Caco-2 (cell line): ENCODE results near the gene AAK1. TPM values are rescaled to one million over a fixed set of nuclear protein-coding genes. Genes with fewer than 3 reads are reported as not detected.

ENCODE experiments used
- BruUV-seq: library from RNA; stranded (reverse); fragments of 400-500 nt; replicated peaks from 2 replicates; lab custom pipeline; 2021; lab: Mats Ljungman, UMichigan
- CTCF ChIA-PET: fragments of 300-600 bp; sonication (Branson Sonifier 250); formaldehyde crosslinking; loops from one replicate; lab custom pipeline; 2022; ENCODE audit warnings: antibody characterized with exemption; lab: Charles Lee
- POLR2A ChIA-PET: fragments of 300-600 bp; sonication (Branson Sonifier 250); formaldehyde crosslinking; loops from one replicate; lab custom pipeline; 2022; ENCODE audit warnings: antibody characterized with exemption; lab: Charles Lee
- DNase-seq, 2 experiments: peaks; one replicate each; pipeline versions ENCODE4 v3.0.0 to v3.0.0-alpha.2; 2020 to 2022
- H3K27me3 ChIP-seq: replicated peaks from 2 replicates; pipeline ENCODE4 v1.6.0; 2011; ENCODE audit warnings: low read length; ENCODE audit not compliant: control insufficient read depth, insufficient read depth
- H3K36me3 ChIP-seq: 2 replicates; pipeline ENCODE4 v1.5.1; 2011; ENCODE audit warnings: low read length; ENCODE audit not compliant: control insufficient read depth, insufficient read depth
- H3K4me1 ChIP-seq: fragments of 250-450 bp; sonication (Bioruptor Pico); 2 replicates; pipeline ENCODE4 v1.5.1; 2020; ENCODE audit warnings: mild to moderate bottlenecking
- H3K4me3 ChIP-seq: 2 replicates; pipeline ENCODE4 v1.5.1; 2011; ENCODE audit warnings: low read depth, mild to moderate bottlenecking, control low read depth, low read length
- H3K9me3 ChIP-seq: fragments of 250-450 bp; sonication (Bioruptor Pico); 2 replicates; pipeline ENCODE4 v1.5.1; 2020; ENCODE audit warnings: mild to moderate bottlenecking, moderate library complexity
- H3K27ac Mint-ChIP-seq: one replicate; pipeline ENCODE4 v1.8.0; 2022; ENCODE audit warnings: mixed read lengths; ENCODE audit not compliant: unreplicated experiment
- H3K27me3 Mint-ChIP-seq: one replicate; pipeline ENCODE4 v1.8.0; 2022; ENCODE audit warnings: mixed read lengths; ENCODE audit not compliant: insufficient read depth, unreplicated experiment
- H3K36me3 Mint-ChIP-seq: one replicate; pipeline ENCODE4 v1.8.0; 2022; ENCODE audit warnings: mild to moderate bottlenecking, mixed read lengths; ENCODE audit not compliant: insufficient read depth, unreplicated experiment
- H3K4me1 Mint-ChIP-seq: one replicate; pipeline ENCODE4 v1.8.0; 2022; ENCODE audit warnings: low read depth, mixed read lengths; ENCODE audit not compliant: unreplicated experiment
- H3K4me3 Mint-ChIP-seq: one replicate; pipeline ENCODE4 v1.8.0; 2022; ENCODE audit warnings: mild to moderate bottlenecking, moderate library complexity, mixed read lengths; ENCODE audit not compliant: unreplicated experiment
- H3K9me3 Mint-ChIP-seq: one replicate; pipeline ENCODE4 v1.8.0; 2022; ENCODE audit warnings: mixed read lengths; ENCODE audit not compliant: unreplicated experiment
- CTCF ChIP-seq, 2 experiments: fragments of 200-600 bp in 1 of 2; IDR thresholded peaks; 1 replicate in 1 of 2; 2 replicates in 1 of 2; pipeline versions ENCODE4 v1.5.1 to v1.8.0; 2011 to 2022; ENCODE audit warnings: antibody characterized with exemption in 1 of 2, control low read depth in 1 of 2, inconsistent platforms in 1 of 2, low read depth in 1 of 2, low read length in 1 of 2, mild to moderate bottlenecking in 1 of 2, moderate library complexity in 1 of 2; ENCODE audit not compliant: insufficient read depth in 1 of 2, severe bottlenecking in 1 of 2, unreplicated experiment in 1 of 2
- intact Hi-C: fragments of 100-400 bp; cut with micrococcal nuclease; formaldehyde crosslinking; loops from one replicate; pipeline ENCODE4 v1.10.0; 2022; ENCODE audit not compliant: unreplicated experiment
- total RNA-seq: library from RNA; stranded (reverse); gene quantifications from 2 replicates; pipeline ENCODE4 v1.2.3, GENCODE V29; 2022

AAK1 gene
- total RNA-seq, 1 experiment from 2014 or later, result 39.7 TPM

- no peaks in the 10 kb centered on the region for H3K9me3 Mint-ChIP-seq
- no peak overlapping the region for H3K27ac Mint-ChIP-seq
- no peaks in the 10 kb centered on the region for H3K36me3 ChIP-seq
- no peaks in the 10 kb centered on the region for H3K9me3 ChIP-seq
- intact Hi-C loops, result no loop called here
- BruUV-seq, result no TSS peak
- H3K4me3 Mint-ChIP-seq, result no peak overlapping the region
- CTCF ChIA-PET, result no interaction called here
- H3K27me3 Mint-ChIP-seq, result no peaks in the 10 kb centered on the region
- POLR2A ChIA-PET, result no interaction called here
- TF ChIP-seq CTCF (IDR thresholded peaks at IDR 0.05; ENCODE audit: insufficient read depth in 1 of 2, low read depth in 1 of 2, low read length in 1 of 2, severe bottlenecking in 1 of 2, unreplicated experiment in 1 of 2), result no peak
- no peaks in the 10 kb centered on the region for H3K27me3 ChIP-seq
- H3K36me3 Mint-ChIP-seq, result peaks cover 17% of the 10 kb centered on the region
- no peaks in the 10 kb centered on the region for H3K4me1 Mint-ChIP-seq
- no peak for DNase-seq
- H3K4me1 ChIP-seq, result no peaks in the 10 kb centered on the region
- no peak overlapping the region for H3K4me3 ChIP-seq
Observed at GRCh38 chr2:69466728-69467127, 176.8 kb downstream of the AAK1 start.

GRCh38 chr2:69465513-69466456 lies 177.8 kb downstream of the AAK1 start:
- no peak for DNase-seq
- Histone ChIP-seq H3K4me3 (no peak overlapping the region), H3K27me3 (no peaks in the 10 kb centered on the region), H3K36me3 (no peaks in the 10 kb centered on the region), H3K9me3 (no peaks in the 10 kb centered on the region), H3K4me1 (no peaks in the 10 kb centered on the region)
- intact Hi-C loops, result no loop called here
- CTCF ChIA-PET, result interaction anchor here (0.8 kb wide), 1 partner anchor 100 kb away, joined by 3 read pairs; no protein-coding TSS in a partner anchor
- H3K27ac Mint-ChIP-seq, result no peak overlapping the region
- H3K4me3 Mint-ChIP-seq, result no peak overlapping the region
- peaks cover 22% of the 10 kb centered on the region for H3K36me3 Mint-ChIP-seq
- no peaks in the 10 kb centered on the region for H3K27me3 Mint-ChIP-seq
- POLR2A ChIA-PET, result no interaction called here
- TF ChIP-seq CTCF (IDR thresholded peaks at IDR 0.05; ENCODE audit: insufficient read depth in 1 of 2, low read depth in 1 of 2, low read length in 1 of 2, severe bottlenecking in 1 of 2, unreplicated experiment in 1 of 2), result no peak
- H3K4me1 Mint-ChIP-seq, result no peaks in the 10 kb centered on the region
- no TSS peak for BruUV-seq
- H3K9me3 Mint-ChIP-seq, result no peaks in the 10 kb centered on the region

GRCh38 chr2:69464575-69464974 lies 179.0 kb downstream of the AAK1 start:
- CTCF ChIA-PET, result no interaction called here
- BruUV-seq, result no TSS peak

More at GRCh38 chr2:69464575-69464974, 179.0 kb downstream of the AAK1 start:
- Histone ChIP-seq H3K36me3 (no peaks in the 10 kb centered on the region), H3K9me3 (no peaks in the 10 kb centered on the region), H3K4me1 (no peaks in the 10 kb centered on the region), H3K27me3 (no peaks in the 10 kb centered on the region), H3K4me3 (no peak overlapping the region)
- intact Hi-C loops, result no loop called here
- no peak for DNase-seq
- POLR2A ChIA-PET, result no interaction called here
- no peak for TF ChIP-seq CTCF (IDR thresholded peaks at IDR 0.05; ENCODE audit: insufficient read depth in 1 of 2, low read depth in 1 of 2, low read length in 1 of 2, severe bottlenecking in 1 of 2, unreplicated experiment in 1 of 2)
- no peaks in the 10 kb centered on the region for H3K9me3 Mint-ChIP-seq
- H3K4me1 Mint-ChIP-seq, result no peaks in the 10 kb centered on the region
- no peak overlapping the region for H3K4me3 Mint-ChIP-seq
- H3K27ac Mint-ChIP-seq, result no peak overlapping the region
- no peaks in the 10 kb centered on the region for H3K27me3 Mint-ChIP-seq
- H3K36me3 Mint-ChIP-seq, result peaks cover 22% of the 10 kb centered on the region
